KOPT-K1 (cell line): ENCODE results near the gene RBM20.

ENCODE experiments used
- H3K27ac ChIP-seq: fragments of 200-600 bp; sonication (generic); 2 replicates; pipeline ENCODE4 v1.5.1; 2016; ENCODE audit warnings: antibody characterized with exemption, mild to moderate bottlenecking, low read depth, low read length; ENCODE audit not compliant: poor library complexity, severe bottlenecking
- H3K36me3 ChIP-seq: fragments of 200-600 bp; sonication (generic); 2 replicates; pipeline ENCODE4 v1.5.1; 2017; ENCODE audit warnings: antibody characterized with exemption, mild to moderate bottlenecking, low read length, moderate library complexity; ENCODE audit not compliant: insufficient read depth
- H3K9me3 ChIP-seq: fragments of 200-600 bp; sonication (generic); 2 replicates; pipeline ENCODE4 v1.5.1; 2017; ENCODE audit warnings: antibody characterized with exemption, low read length, mild to moderate bottlenecking; ENCODE audit not compliant: insufficient read depth, poor library complexity, severe bottlenecking

RBM20 gene

GRCh38 chr10:110840225-110840922, 196.2 kb downstream of the RBM20 start:
- H3K27ac ChIP-seq, result no peak overlapping the region
- H3K9me3 ChIP-seq, result no peaks in the 10 kb centered on the region
- H3K36me3 ChIP-seq, result no peaks in the 10 kb centered on the region

DNA sequence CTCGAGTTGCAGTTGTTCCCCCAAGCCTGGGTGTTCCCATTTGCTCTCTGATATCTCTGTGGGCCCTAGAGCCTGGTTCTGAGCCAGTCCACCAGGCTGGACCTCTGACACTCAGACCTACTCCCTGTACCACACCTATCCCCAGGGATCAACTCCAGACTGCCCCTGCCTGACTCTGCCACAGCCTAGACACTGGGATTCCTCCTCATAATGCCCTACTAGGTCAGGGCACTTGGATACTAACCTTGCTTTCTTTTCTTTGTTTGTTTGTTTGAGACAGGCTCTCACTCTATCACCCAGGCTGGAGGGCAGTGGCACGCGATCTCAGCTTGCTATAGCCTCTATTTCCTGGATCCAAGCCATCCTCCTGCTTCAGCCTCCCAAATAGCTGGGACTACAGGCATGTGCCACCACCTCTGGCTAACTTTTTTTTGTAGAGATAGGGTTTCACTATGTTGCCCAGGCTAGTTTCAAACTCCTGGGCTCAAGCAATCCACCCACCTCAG, 196.8 kb downstream of the RBM20 start:
- Histone ChIP-seq H3K27ac (no peak overlapping the region), H3K9me3 (no peaks in the 10 kb centered on the region)

GRCh38 chr10:110841767-110842267, 197.7 kb downstream of the RBM20 start:
- Histone ChIP-seq H3K27ac (no peak overlapping the region), H3K36me3 (no peaks in the 10 kb centered on the region), H3K9me3 (no peaks in the 10 kb centered on the region)

More for the DNA sequence above, 196.8 kb downstream of the RBM20 start:
- H3K36me3 ChIP-seq, result no peaks in the 10 kb centered on the region

DNA sequence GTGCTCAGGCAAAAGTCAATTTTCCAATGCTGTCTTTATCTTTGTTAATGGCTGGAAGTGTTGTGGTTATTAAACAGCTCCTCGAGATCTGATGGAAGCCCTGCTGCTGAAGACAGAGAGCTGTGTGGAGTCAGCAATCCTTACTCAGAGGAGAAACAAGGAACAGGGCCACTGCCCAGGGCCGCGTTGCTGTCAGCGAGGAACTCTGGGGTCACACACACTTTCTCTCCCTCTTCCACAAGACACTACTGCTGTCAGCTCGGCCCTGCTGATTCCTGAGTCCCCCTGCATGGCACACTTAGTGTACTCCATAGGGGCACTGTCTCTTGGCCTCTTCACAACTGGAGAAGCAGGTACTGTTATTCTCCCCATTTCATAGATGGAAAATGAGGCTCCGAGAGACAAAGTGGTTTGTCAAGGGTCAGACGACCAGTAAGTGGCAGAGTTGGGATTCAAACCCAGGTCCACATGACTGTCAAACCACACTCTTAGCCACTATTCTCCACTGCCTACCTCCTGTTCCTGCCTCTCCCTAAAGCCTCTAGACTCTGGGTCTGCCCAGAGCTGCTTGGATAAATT, 198.3 kb downstream of the RBM20 start:
- Histone ChIP-seq H3K9me3 (no peaks in the 10 kb centered on the region), H3K36me3 (no peaks in the 10 kb centered on the region), H3K27ac (no peak overlapping the region)

GRCh38 chr10:110843031-110843430, 198.9 kb downstream of the RBM20 start:
- no peak overlapping the region for H3K27ac ChIP-seq
- no peaks in the 10 kb centered on the region for H3K36me3 ChIP-seq
- H3K9me3 ChIP-seq, result no peaks in the 10 kb centered on the region

GRCh38 chr10:110843796-110844616, 199.9 kb downstream of the RBM20 start:
- Histone ChIP-seq H3K27ac (no peak overlapping the region), H3K9me3 (no peaks in the 10 kb centered on the region)

DNA sequence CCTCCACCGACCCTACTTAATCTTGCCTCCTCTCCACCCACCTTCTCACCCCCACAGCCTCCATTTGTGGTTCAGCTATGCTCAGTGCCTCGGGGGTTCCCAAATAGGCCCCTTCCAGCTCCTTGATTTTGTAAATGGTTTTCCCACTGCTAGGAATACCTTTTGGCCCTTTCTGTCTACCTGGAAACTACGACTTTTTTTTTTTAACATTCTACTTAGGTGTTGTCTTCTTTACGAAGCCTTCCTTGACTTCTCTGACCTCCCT, 200.4 kb downstream of the RBM20 start:
- H3K9me3 ChIP-seq, result no peaks in the 10 kb centered on the region
- H3K36me3 ChIP-seq, result no peaks in the 10 kb centered on the region
- H3K27ac ChIP-seq, result no peak overlapping the region

More at GRCh38 chr10:110843796-110844616, 199.9 kb downstream of the RBM20 start:
- no peaks in the 10 kb centered on the region for H3K36me3 ChIP-seq

DNA sequence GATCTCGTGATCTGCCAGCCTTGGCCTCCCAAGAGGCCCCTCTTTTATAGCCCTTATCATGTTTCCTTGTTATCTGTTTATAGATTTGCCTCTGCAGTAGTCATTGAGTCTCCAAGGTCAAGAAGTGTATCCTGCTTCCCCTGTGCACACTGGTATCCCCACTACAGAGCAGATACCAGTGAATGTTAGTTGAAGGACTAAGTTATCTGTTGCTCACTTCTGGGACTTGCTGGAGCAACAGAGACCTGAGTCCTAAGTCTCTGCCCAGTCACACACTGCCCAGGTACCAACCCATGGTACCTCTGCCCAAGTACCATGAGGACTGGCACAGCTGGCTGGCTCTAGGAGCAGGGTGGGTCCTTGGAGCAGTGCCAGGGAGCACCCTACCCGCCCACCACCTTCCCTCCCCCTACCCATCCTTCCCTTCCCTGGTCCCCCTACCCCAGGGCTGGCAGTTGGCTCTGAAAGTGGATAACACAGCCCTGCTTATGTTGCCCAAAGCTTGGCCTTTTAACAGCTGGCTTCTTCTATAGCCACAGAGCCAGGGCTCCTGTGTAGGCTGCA, 201.1 kb downstream of the RBM20 start:
- Histone ChIP-seq H3K9me3 (no peaks in the 10 kb centered on the region), H3K36me3 (no peaks in the 10 kb centered on the region), H3K27ac (no peak overlapping the region)

- H3K9me3 ChIP-seq, result no peaks in the 10 kb centered on the region
- H3K27ac ChIP-seq, result no peak overlapping the region
- no peaks in the 10 kb centered on the region for H3K36me3 ChIP-seq
Measured at GRCh38 chr10:110845756-110846620, 201.9 kb downstream of the RBM20 start.

- Histone ChIP-seq H3K27ac (no peak overlapping the region), H3K9me3 (no peaks in the 10 kb centered on the region), H3K36me3 (no peaks in the 10 kb centered on the region)
Measured at GRCh38 chr10:110847374-110847773, 203.2 kb downstream of the RBM20 start.

- no peaks in the 10 kb centered on the region for H3K9me3 ChIP-seq
- H3K27ac ChIP-seq, result no peak overlapping the region
- no peaks in the 10 kb centered on the region for H3K36me3 ChIP-seq
Measured at GRCh38 chr10:110848106-110848505, 204.0 kb downstream of the RBM20 start.

DNA sequence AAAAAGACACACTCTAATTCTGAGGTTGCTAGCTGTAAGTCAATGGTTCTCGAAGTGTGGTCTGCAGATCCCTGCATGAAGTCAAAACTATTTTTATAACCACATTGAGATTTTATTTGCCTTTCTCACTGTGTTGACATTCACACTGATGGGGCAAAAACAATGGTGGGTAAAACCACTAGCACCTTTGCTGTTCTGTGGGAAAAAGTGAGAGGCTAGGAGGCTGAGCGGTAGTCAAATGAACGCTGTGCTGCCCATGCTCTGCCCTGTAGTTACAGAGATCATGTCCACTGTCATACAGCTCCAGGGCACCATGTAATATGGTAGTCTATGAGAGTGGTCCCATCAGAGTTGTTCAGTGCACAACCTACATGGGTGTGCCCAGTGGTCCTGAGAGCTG, 206.0 kb downstream of the RBM20 start:
- H3K27ac ChIP-seq, result no peak overlapping the region
- H3K36me3 ChIP-seq, result no peaks in the 10 kb centered on the region
- no peaks in the 10 kb centered on the region for H3K9me3 ChIP-seq

DNA sequence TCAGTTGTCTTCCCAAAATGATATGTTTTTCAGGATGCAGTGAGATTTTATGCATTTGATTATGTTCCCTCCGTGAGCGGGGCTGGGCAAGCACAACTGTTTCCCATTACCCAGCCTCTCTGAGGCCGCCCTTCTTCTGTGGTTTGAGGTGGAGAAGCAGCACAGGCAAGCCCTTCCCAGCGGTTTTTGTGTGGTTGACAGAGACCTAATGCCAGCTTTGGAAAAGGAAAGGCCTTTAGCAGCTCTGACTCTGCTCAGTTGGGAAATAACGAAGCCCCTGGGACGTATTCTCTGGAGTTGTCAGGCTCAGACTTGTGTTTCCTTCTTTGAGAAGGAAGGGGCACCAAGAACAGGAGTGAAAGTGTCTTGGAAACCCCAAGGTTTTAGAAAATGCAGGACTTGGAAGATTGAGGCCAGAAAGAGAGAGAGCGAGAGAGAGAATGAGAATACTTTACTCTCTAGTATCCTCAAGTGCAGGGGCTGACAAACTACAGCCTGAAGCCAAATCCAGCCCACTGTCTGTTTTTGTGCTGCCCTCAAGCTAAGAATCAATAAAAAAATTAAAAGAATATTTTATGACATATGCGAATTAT, 207.0 kb downstream of the RBM20 start:
- Histone ChIP-seq H3K9me3 (peaks cover 4% of the 10 kb centered on the region), H3K27ac (no peak overlapping the region), H3K36me3 (no peaks in the 10 kb centered on the region)

DNA sequence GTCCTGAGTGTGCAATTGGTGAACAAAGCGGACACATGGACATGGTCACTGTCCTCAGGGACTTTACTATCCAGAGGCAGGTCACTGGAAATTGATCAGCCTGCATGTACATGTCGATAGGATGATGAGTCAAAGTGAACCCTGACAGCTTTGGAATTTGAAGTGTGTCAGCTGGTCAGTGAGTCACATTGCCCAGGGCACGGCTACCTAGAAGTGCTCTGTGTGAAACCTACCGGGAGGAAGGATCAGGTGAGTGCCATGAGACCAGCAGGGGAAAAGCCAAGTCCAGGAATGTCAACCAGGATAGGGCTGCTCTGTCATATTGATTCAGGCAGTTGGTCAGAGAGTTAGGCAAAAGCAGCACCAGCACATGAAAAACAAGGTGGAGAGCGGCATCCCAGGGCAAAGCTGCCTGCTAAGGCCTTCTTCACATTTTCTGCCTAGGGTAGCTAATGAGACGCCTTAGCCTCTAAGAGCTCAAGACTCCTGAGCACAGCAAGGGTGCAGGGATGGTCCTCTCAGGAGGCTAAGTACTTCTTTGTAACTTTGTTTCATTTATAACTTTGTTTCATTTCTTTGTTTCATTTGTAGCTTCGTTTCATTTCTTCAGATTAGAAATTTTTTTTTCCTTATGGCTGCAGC, 208.2 kb downstream of the RBM20 start:
- Histone ChIP-seq H3K36me3 (no peaks in the 10 kb centered on the region), H3K9me3 (peaks cover 4% of the 10 kb centered on the region), H3K27ac (no peak overlapping the region)
